Activated CD4-positive, alpha-beta T cell treated with anti-CD3 and anti-CD28 coated beads, Interleukin-2, amount 50 U/mL, for 24 hours (primary cell): ENCODE results near the gene PIK3C2G.

Source experiments
- DNase-seq, 2 donors: peaks; one replicate each; pipeline ENCODE4 v3.0.0-alpha.2; 2020; ENCODE audit warnings: low read depth in 1 of 2, low spot score in 1 of 2

Gene PIK3C2G

DNA sequence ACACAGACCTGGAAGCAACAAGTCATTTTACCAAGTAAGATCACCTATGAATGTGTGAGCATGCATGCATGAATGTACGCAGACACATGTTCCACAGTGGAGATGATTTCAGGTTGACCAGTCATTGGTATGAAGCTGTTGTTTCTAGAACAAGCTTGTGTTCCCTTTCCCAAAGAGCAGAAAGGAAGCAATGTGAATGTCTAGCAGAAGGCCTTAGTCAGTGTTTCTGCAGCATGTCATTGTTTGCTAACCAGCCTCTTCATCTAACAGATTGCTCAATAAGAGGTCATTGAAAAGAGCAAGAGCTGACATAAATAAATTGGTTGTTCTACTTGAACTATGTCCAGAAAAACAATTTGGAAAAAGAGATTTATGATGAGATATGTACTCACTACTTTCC is 285.1 kb downstream of the PIK3C2G start:
- DNase-seq = no peak

GRCh38 chr12:18549598-18549997 is 288.3 kb downstream of the PIK3C2G start:
- DNase-seq = no peak

- no peak for DNase-seq
Measured at GRCh38 chr12:18551106-18551505, 289.8 kb downstream of the PIK3C2G start.

GRCh38 chr12:18551701-18552100 is 290.4 kb downstream of the PIK3C2G start:
- no peak for DNase-seq

DNA sequence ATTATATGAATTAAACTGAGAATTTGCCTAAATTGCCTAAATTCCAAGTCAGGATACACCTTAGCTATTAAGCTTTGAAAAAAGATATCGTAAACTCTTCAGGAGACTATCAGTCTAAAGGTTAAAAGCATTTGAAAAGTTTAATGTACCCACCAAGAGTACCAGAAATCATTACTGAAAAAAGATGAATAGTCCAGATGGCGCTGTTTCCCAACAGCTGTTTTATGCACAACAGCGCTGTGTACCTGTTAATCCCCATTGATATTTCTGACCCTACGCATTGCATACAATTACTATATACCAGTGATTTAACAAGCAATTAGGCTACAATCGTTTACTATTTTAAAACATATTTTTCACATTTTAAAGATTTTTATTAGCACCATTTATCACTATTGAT is 291.5 kb downstream of the PIK3C2G start:
- DNase-seq = no peak

DNA sequence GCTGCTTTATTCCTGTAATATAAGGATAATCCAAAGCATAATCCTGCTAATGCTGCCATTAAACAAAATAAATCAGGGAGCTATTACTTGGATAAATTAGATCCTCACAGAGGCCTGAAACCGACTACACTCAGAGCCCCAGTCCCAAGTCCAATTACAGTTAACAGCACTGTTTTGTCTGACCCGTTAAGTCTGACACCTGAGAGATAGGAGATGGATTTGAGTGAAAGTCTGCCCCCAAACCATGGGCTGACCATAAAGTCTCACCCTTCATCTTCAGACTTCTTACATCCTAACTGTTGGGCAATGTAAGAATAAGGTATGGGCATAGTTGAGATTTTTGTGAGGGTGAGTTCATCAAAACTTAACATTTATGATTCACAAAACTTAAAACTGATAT is 294.8 kb downstream of the PIK3C2G start:
- DNase-seq = no peak

DNA sequence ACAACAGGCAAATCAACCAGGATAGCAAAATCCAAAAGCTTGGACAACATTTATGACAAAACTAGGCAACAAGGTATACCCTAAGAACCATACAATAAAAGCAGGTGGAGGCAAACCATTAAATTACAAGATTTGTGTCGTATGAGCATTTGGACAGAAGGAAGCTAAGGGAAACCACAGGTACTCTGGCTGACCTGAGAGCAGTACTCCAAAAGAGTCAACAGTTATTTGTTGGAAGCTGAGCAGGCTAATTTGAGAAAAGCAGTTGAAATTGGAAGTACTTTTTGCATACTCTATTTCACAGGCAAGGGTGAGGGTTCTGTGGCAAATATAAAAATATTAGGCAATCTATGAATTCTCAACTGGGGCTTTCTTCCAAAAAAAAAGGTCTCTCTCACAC is 297.9 kb downstream of the PIK3C2G start:
- DNase-seq = no peak

DNA sequence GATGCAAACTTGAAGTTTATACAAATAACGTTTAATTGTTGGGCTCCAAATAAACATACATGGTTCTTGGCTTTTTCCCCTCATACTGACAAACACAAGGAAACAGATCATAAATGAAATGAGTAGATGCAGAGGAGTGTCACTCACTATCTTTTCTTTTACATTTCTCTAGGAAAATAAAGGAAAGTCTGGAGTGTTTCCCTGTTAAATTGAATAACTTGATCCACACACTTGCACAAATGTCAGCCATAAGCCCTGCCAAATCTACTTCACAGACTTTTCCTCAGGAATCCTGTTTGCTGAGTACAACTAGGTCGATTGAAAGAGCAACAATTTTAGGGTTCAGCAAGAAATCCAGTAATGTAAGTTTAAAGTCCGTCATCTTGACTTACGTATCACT is 301.2 kb downstream of the PIK3C2G start:
- DNase-seq = no peak

DNA sequence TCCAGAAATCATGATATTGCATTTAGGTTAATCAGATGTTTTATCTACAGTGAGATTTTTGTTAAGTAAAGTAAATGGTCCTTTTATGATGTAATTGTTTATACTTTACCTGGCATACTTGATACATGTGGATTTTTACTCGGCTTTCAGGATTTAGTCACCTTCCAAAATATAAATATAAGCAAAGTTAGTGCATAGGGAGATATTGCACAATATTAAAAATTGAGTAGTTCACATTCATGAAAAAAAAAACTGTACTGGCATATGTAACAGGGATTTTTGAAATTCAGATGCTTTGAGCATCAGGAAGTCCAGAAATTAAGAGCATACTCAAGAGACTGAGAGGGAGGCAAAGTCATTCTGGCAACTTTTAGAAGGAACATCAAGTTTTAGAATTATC is 303.0 kb downstream of the PIK3C2G start:
- no peak for DNase-seq

DNA sequence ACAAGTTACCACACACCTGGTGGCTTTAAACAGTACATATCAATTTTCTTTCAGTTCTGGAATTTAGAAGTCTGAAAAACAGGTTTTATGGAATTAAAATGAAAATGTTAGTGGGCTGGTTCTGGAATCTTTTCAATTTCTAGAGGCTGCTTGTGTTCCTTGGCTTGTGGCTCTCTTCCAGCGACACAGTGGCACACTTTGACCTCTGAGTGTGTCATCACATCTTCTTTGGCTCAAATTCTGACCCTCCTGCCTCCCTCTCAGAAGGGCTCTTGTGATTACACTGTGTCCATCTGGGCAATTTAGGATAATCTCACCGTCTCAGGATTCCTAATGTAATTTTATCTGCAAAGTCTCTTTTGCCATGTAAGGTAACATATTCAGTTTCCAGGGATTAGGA is 306.5 kb downstream of the PIK3C2G start:
- DNase-seq = no peak

GRCh38 chr12:18570543-18570942 is 309.2 kb downstream of the PIK3C2G start:
- DNase-seq = no peak

DNA sequence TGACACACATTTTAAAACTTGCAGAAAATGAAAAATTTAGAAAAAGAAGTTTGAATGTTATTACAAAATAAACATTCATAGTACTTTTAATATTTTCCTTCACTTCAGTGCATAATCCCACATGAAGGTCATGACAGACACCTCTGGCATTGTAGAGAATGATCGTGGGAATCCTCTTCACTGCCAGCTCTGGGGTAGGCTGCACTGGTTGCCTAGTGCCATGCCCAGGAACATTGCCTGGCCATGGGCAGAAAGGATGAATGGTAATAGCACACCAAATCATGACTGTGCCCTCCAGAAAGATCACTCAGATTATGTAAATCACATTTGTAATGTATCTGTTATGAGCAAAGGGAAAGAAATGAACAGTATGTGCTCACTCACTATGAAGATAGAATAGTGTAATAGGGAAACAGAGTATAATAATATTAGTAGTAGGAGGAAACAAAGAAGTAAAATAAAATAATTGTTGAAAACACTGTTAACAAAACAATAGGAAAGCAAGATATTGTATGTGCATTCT is 314.8 kb downstream of the PIK3C2G start:
- no peak for DNase-seq

GRCh38 chr12:18576648-18577047 is 315.3 kb downstream of the PIK3C2G start:
- DNase-seq = no peak

DNA sequence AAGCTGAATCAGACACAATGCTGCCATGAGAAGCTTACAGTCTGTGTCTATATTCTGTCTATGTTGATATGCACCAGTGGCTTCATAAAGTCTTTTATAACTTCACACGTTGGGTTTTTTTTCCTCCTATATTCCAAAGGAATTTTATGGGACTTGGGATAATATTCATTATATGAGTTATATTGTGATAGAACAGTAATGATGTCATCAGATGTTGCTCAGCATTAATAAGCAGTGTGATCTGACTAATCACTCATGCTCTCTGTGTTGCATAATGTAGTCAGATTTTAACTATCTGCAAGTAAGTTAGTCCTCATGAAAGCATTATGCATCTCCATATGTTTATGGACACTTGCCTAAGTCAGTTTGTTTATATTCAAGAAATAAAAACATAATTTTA is 316.9 kb downstream of the PIK3C2G start:
- DNase-seq = no peak

DNA sequence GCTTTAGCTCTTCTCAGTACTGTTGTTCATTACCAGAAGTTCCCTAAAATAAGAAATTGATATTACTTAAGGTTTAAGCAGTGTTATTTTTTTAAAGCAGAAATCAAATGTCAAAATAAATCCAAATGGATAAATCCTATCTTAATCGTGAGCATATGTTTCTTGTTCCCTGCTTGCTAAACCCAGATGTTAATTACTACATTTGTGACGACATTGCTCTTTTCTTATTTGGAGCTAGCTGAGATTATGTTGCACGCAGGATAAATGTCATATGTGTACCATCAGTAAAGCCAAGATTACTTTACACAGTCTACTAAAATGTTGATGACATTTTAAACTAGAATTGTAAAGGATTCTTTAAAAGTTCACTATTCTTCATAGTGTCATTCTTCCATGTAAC is 319.0 kb downstream of the PIK3C2G start:
- no peak for DNase-seq

DNA sequence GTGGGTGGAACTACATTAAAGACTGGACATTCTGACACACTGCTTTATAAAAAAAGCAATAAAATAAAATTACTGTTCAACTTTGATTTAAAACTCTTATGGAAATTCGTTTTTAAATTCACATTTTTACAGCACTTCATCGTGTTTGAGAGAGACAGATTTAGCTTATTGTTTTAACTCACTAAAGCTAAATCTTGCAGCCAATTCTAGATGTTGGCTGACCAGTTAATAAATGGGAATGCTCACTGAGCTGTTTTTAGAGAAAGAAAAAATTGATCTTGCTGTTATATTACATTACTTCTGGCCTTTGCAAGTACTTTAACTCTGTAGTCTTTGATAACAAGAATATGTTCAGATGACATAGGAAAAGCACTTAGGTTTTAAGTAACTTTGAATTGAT is 319.4 kb downstream of the PIK3C2G start:
- no peak for DNase-seq

DNA sequence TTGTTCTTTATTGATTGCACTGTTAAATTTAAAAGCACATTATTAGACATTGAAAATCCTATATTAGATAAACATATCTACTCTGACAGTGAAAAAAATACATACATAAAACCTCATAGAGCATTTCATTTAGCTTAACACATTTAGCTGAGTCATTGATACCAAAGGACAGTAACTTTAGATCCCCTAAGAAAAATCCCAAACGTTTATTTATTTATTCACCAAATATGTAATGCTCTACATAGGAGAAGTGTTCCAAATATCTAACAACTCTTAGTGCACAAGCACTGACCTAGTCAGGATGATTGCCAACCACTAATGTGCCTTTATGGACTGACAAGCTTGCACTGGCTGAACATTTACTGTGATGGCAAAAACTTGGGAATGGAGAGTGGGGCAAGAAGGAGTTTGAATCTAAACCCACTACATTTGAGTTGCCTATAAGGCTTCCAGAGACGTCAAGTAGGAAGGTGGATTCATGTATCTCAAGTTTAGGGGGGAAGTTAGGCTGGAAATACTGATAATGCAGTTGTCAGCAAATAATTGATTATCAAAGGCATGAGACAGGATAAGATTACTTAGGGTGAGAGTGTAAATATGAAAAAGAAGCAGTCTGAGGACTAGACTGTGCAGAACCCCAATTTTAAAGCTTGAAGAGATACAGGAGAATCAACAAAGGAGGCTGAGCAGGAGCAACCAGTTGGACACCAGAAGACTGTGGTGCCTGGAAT is 320.1 kb downstream of the PIK3C2G start:
- DNase-seq = no peak

GRCh38 chr12:18583655-18584054 is 322.3 kb downstream of the PIK3C2G start:
- no peak for DNase-seq

DNA sequence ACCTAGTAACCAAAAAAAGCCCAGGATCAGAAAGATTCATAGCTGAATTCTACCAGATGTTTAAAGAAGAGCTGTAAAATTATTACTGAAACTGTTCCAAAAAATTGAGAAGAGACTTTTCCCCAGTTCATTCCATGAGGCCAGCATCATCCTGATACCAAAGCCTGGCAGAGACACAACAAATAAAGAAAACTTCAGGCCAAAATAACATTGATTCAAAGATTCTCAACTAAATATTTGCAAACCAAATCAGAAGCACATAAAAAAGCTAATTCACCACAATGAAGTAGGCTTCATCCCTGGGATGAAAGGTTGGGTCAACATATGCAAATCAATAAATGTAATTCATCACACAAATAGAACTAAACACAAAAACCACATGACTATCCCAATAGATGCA is 325.3 kb downstream of the PIK3C2G start:
- DNase-seq = no peak

- DNase-seq = no peak
Measured at GRCh38 chr12:18589316-18589715, 328.0 kb downstream of the PIK3C2G start.

GRCh38 chr12:18591473-18591872 is 330.2 kb downstream of the PIK3C2G start:
- no peak for DNase-seq

- no peak for DNase-seq
Measured at GRCh38 chr12:18595412-18595811, 334.1 kb downstream of the PIK3C2G start.

DNA sequence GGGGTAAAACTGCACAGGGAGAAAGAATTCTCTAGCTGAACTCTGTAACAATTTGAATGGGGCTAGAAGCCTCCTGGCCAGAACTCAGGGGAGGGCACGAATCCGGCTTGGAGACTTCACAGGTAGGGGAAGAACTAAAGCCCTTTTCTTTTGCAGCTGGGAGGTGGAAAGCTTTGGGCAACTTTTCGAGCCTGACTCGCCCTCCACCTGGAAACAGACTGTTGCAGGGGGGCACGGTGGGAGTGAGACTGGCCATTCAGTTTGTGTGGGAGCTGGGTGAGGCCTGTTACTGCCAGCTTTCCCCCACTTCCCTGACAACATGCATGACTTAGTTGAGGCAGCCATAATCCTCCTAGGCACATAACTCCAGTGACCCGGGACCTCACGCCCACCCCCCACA is 340.6 kb downstream of the PIK3C2G start:
- no peak for DNase-seq
